Measurements from ENCODE around the gene KCNH6. TPM values are rescaled to one million over a fixed set of nuclear protein-coding genes. Genes with fewer than 3 reads are reported as not detected.

Gene KCNH6
- total RNA-seq, 4 donors from 2014 or later: not detected

DNA sequence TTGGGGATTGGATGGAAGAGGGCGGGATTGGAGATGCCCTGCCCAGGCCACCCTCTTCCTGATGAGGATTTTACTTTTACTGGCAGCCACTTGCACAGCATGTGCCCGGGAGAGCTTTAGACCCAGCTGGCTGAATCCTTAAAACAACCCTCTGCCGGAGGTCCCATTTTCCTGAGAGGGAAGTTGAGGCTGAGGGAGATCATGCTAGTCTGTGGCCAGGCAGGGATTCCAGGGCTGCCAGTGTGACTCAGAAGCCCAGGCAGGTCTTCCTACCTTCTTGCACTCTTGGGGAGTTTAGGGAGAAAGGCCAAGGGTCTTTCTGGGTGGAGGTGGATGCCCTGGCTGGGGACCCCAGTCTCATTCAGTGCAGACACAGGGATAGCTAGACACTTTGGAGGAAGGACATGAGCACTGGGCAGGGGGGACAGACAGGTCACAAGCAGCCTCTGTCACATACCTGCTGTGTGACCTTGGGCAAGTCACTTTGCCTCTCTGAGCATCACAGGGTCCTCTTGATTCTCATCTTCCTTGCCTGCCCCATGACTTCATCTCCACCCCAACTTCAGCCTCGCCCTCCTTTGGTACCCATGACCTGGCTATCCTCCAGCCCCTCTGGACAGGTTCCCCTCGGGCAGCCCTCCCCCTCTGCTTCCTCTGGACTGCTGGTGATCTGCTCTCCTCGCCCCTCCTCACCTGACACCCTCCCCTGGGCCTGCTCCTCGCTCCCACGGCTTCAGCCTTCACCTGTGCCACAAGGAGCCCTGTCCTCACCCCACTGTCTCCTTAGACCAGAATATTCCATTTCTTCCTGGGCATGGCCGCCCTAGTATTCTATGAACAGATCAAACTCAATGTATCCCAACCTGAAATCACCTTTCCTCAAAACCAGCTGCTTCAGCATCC lies 15.8 kb downstream of the KCNH6 start:
- TF ChIP-seq, protein P1, sequence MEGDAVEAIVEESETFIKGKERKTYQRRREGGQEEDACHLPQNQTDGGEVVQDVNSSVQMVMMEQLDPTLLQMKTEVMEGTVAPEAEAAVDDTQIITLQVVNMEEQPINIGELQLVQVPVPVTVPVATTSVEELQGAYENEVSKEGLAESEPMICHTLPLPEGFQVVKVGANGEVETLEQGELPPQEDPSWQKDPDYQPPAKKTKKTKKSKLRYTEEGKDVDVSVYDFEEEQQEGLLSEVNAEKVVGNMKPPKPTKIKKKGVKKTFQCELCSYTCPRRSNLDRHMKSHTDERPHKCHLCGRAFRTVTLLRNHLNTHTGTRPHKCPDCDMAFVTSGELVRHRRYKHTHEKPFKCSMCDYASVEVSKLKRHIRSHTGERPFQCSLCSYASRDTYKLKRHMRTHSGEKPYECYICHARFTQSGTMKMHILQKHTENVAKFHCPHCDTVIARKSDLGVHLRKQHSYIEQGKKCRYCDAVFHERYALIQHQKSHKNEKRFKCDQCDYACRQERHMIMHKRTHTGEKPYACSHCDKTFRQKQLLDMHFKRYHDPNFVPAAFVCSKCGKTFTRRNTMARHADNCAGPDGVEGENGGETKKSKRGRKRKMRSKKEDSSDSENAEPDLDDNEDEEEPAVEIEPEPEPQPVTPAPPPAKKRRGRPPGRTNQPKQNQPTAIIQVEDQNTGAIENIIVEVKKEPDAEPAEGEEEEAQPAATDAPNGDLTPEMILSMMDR (IDR thresholded peaks at IDR 0.05): no peak
- DNase-seq (ENCODE audit: low spot score) (no peak), ATAC-seq (ENCODE audit: low FRiP score) (no peak)

GRCh38 chr17:63540590-63540989 lies 17.4 kb downstream of the KCNH6 start:
- DNase-seq (ENCODE audit: low spot score) (no peak), ATAC-seq (ENCODE audit: low FRiP score) (no peak)
- TF ChIP-seq, protein P1 (IDR thresholded peaks at IDR 0.05): no peak

GRCh38 chr17:63542218-63542545 lies 19.0 kb downstream of the KCNH6 start:
- DNase-seq (ENCODE audit: low spot score): no peak
- ATAC-seq (ENCODE audit: low FRiP score): no peak
- TF ChIP-seq, protein P1 (IDR thresholded peaks at IDR 0.05): no peak

DNA sequence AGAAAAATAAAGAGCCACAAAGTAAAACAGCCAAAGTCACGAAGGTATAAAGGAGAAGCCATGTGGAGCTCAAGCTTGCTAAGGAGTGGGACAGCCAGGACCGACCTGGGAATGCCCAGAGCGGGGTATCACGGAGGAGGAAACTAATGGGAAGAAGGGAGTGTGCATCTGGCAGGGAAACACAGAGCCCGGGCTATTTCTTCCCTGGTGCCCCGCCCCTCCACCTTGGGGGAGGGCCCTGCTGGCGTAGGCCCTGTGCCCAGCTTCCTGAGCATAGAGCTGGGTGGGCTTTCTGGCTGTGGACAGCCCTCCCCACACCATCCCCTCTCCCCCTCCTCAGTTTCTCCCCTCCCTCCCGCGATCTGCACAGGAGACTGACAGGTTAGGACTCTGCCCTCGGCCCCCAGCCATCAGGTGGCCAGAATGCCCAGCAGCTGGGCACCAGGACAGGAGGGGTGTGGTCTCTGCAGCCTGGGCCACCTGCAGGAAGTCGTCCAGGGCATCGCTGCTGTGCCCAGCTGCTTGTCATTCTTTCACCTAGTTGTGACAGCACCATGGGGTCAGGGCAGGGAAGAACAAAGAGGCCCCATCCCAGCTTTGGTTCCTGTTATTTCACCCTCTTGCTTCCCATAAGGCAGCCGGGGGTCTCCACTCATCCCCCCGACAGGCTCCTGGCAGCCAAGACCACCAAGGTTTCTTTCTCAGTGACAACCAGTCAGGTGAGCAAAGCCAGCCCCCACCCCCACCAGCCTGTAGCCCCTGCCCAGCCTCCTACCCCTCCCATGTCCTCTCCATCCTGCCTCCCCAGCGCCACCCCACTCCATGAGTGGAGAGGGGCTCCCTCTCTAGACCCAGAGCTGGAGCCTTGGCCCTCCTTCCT lies 20.0 kb downstream of the KCNH6 start:
- TF ChIP-seq, protein P1 (IDR thresholded peaks at IDR 0.05): no peak
- ATAC-seq (ENCODE audit: low FRiP score) (no peak), DNase-seq (ENCODE audit: low spot score) (no peak)

- TF ChIP-seq, protein P1 (IDR thresholded peaks at IDR 0.05): no peak
- no peak for ATAC-seq (ENCODE audit: low FRiP score)
- DNase-seq (ENCODE audit: low spot score): no peak
These were observed 20.8 kb downstream of the KCNH6 start for GRCh38 chr17:63543822-63544420.

GRCh38 chr17:63544467-63545301 lies 21.5 kb downstream of the KCNH6 start:
- ATAC-seq (ENCODE audit: low FRiP score) (no peak), DNase-seq (ENCODE audit: low spot score) (no peak)
- TF ChIP-seq, protein P1 (IDR thresholded peaks at IDR 0.05): no peak

All from omental fat pad (tissue), 4 donors.